Lower leg skin (tissue), 3 donors: ENCODE measurements around the gene GNG12.

Source experiments
- POLR2A ChIP-seq, 2 donors: fragments of 450-650 bp; IDR thresholded peaks; one replicate each; pipeline ENCODE4 v1.6.1; 2016 to 2017; ENCODE audit warnings: antibody characterized with exemption in 2 of 2, mild to moderate bottlenecking in 1 of 2, moderate library complexity in 1 of 2
- TF ChIP-seq, protein P1 (sequence below), 3 donors: fragments of 450-650 bp; IDR thresholded peaks; one replicate each; pipeline ENCODE4 v1.5.1; 2016; ENCODE audit warnings: antibody characterized with exemption in 3 of 3, mild to moderate bottlenecking in 3 of 3, moderate library complexity in 2 of 3

DNA sequence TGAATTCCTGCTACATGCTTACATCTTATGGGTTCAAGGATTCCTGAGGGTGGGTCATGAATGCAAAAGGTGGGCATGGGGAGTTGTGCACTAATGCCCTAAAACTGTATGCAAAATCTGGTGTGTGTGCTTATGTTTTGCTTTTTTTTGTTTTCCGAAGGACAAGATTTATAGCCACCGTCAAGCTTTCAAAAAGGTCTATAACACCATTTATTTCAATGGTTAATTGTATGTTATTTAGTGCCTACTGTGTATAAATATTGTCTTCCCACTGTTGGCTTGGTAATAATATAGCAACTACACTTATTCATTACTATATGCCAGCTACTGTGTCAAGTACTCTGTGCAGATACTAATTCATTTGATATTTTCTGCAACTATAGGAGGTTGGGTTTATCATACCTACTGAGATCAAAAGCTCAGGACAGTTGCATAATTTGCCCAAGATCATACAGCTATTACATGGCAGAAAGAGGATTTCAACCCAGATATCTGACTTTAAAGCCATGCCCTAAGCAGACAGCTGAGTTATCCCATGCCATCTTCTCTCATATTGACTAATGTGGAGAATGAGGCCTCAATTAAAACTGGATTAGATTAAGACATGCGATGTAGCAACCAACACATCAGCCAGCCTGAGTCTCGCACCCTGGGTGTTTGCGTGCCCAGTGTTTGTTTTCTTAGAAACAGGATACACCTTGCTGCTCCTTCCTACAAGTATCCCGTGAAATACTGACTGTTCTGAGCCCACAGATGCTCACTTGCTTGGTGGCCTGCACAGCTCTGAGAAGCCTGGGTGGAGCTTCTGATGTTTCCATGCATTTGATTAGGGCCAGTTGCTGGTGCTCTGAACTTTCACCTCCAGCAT, 113.7 kb downstream of the GNG12 start:
- TF ChIP-seq, protein P1, sequence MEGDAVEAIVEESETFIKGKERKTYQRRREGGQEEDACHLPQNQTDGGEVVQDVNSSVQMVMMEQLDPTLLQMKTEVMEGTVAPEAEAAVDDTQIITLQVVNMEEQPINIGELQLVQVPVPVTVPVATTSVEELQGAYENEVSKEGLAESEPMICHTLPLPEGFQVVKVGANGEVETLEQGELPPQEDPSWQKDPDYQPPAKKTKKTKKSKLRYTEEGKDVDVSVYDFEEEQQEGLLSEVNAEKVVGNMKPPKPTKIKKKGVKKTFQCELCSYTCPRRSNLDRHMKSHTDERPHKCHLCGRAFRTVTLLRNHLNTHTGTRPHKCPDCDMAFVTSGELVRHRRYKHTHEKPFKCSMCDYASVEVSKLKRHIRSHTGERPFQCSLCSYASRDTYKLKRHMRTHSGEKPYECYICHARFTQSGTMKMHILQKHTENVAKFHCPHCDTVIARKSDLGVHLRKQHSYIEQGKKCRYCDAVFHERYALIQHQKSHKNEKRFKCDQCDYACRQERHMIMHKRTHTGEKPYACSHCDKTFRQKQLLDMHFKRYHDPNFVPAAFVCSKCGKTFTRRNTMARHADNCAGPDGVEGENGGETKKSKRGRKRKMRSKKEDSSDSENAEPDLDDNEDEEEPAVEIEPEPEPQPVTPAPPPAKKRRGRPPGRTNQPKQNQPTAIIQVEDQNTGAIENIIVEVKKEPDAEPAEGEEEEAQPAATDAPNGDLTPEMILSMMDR (IDR thresholded peaks at IDR 0.05), result no peak
- no peak for TF ChIP-seq POLR2A (IDR thresholded peaks at IDR 0.05)
